NCI-H187 treated with DMSO at 0.1 percent for 48 hours (cell line): ENCODE measurements around the gene GHR.
"Not testable (repeated sequence)": the region's sequence is repeated elsewhere in the genome, so short reads cannot be mapped to it uniquely, and the experiment has no call there.

Experiments
- DNase-seq: peaks from one replicate; lab custom pipeline; 2025; lab: John Stamatoyannopoulos, UW

Gene GHR

DNA sequence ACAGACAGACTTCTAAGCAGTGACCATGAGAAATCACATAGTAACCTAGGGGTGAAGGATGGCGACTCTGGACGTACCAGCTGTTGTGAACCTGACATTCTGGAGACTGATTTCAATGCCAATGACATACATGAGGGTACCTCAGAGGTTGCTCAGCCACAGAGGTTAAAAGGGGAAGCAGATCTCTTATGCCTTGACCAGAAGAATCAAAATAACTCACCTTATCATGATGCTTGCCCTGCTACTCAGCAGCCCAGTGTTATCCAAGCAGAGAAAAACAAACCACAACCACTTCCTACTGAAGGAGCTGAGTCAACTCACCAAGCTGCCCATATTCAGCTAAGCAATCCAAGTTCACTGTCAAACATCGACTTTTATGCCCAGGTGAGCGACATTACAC, 295.4 kb downstream of the GHR start:
- no peak for DNase-seq

DNA sequence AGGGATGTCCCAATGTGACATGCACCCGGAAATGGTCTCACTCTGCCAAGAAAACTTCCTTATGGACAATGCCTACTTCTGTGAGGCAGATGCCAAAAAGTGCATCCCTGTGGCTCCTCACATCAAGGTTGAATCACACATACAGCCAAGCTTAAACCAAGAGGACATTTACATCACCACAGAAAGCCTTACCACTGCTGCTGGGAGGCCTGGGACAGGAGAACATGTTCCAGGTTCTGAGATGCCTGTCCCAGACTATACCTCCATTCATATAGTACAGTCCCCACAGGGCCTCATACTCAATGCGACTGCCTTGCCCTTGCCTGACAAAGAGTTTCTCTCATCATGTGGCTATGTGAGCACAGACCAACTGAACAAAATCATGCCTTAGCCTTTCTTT, 295.8 kb downstream of the GHR start:
- no peak for DNase-seq

DNA sequence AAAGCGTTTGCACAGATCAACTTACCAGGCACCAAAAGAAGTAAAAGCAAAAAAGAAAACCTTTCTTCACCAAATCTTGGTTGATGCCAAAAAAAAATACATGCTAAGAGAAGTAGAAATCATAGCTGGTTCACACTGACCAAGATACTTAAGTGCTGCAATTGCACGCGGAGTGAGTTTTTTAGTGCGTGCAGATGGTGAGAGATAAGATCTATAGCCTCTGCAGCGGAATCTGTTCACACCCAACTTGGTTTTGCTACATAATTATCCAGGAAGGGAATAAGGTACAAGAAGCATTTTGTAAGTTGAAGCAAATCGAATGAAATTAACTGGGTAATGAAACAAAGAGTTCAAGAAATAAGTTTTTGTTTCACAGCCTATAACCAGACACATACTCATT, 297.0 kb downstream of the GHR start:
- DNase-seq: no peak

DNA sequence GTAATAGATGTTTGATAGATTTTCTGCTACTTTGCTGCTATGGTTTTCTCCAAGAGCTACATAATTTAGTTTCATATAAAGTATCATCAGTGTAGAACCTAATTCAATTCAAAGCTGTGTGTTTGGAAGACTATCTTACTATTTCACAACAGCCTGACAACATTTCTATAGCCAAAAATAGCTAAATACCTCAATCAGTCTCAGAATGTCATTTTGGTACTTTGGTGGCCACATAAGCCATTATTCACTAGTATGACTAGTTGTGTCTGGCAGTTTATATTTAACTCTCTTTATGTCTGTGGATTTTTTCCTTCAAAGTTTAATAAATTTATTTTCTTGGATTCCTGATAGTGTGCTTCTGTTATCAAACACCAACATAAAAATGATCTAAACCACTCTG, 298.2 kb downstream of the GHR start:
- no peak for DNase-seq

DNA sequence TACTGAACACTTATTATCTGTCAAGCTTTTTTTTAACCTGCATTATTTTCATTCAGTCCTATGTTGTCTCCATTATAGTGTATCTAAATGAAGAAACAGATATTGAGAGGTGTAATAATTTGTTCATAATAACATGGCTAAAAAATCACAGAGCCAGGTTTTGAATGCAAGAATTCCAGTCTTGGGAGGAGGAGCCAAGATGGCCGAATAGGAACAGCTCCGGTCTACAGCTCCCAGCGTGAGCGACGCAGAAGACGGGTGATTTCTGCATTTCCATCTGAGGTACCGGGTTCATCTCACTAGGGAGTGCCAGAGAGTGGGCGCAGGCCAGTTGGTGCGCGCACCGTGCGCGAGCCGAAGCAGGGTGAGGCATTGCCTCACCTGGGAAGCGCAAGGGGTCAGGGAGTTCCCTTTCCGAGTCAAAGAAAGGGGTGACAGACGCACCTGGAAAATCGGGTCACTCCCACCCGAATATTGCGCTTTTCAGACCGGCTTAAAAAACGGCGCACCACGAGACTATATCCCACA, 311.4 kb downstream of the GHR start:
- not testable (repeated sequence) for DNase-seq

DNA sequence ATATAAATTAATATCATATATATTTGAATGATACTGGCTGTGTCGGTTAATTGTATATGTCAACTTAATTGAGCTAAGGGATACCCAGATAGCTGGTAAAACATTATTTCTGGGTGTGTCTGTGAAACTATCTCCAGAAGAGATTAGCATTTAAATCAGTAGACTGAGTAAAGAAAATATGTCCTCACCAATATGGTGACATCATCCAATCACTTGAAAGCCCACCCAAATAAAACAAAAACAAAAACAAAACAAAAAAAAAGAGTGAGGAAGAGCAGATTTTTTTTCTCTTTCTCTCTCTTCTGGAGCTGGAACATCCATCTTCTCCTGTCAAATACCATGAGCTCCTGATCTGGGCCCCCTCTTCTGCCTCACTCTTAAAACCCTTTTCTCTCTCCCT, 317.7 kb downstream of the GHR start:
- no peak for DNase-seq

DNA sequence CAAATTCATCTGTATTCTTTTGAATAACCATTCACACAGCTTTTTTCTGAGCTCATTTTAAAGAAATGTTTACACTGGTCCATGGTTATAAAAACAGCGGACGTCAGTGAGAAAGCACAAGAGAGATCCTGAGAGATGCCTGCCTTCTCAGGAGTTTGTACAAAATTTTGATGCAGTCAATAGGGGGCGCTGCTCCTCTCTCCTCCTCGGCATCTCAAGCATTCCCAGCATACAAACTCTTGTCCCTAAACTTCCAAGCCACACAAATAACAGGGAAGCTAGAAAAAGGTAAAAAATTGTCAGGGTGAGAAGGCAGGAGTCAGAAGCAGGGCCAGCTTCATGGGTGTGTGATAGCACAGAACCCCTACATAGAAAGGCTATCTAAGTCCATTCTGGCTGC, 322.2 kb downstream of the GHR start:
- DNase-seq: no peak

DNA sequence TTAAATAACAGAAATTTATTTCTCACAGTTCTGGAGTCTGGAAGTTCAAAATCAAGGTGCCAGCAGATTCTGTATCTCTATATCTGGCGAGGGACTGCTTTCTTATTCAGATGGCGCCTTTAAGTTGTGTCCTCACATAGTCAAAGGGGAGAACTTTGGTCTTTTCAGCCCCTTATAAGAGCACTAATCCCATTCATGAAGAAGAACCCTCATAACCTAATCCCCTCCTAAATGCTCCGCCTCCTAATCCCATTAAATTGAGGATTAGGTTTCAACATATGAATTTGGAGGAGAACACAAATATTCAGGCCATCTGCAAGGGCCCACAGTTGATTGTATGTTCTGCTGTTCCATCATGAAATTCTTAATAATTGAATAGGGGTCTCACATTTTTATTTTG, 322.6 kb downstream of the GHR start:
- no peak for DNase-seq

DNA sequence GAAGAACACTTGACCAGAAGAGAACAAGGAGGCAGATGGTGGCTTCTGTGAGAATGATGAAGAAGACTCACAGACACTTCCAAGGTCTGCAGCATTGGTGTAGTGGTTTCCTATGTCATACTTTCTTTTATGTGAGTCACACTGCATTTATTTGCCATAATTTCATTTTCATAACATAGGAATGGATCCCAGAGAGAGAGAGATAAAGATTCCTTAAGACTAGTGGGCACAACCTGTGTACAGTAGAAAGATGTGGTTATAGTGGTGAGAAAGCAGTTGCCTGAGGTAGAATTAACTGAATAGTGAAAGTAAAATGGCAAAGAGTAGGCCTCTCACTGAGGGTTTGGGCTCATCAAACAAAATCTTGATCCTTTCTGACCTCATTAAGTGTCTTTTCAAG, 325.8 kb downstream of the GHR start:
- no peak for DNase-seq

DNA sequence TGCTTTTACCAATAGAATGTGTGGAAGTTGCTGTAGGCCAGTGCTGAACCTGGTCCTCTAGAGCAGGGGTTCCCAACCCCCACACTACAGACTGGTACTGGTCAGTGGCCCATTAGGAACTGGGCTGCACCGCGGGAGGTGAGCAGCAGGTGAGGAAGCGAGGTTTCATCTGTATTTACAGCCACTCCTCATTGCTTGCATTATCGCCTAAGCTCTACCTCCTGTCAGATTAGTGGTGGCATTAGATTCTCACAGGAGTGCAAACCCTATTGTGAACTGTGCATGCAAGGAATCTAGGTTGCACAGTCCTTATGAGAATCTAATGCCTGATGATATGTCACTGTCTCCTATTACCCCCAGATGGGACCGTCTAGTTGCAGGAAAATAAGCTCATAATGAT, 327.3 kb downstream of the GHR start:
- no peak for DNase-seq

DNA sequence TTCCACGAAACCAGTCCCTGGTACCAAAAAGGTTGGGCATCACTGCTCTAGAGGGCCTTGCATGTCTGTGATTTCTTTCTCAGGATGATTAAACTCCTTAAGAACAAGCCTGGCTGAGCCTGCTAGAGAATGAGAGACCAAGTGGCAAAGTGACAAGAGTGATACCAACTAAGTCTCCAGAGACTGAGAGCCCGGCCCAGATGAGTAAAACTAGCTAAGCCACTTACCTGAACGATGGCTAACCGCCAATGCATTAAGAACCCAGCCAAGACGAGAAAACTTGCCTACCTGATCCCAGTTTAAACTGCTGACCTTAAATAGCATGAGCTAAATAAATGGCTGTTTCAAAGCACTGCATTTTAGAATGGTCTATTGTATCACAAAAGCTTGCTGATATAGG, 327.8 kb downstream of the GHR start:
- no peak for DNase-seq

DNA sequence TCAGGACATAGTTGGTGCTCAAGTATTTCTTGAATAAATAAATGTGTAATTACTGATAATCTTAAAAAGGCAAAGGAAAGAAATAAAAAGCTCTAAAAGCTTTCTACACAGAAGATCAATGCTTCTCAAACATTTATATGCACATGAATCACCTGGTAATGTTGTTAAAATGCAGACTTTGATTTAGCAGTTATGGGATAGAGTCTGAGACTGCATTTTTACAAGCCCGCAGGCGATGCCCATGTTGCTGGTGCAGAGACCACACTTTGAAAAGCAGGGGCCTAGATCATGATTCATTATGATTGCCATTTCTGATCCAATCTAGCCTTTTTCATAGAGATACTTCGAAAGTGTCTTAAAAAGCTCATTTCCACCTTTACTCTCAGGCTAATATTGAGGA, 329.9 kb downstream of the GHR start:
- DNase-seq: no peak

DNA sequence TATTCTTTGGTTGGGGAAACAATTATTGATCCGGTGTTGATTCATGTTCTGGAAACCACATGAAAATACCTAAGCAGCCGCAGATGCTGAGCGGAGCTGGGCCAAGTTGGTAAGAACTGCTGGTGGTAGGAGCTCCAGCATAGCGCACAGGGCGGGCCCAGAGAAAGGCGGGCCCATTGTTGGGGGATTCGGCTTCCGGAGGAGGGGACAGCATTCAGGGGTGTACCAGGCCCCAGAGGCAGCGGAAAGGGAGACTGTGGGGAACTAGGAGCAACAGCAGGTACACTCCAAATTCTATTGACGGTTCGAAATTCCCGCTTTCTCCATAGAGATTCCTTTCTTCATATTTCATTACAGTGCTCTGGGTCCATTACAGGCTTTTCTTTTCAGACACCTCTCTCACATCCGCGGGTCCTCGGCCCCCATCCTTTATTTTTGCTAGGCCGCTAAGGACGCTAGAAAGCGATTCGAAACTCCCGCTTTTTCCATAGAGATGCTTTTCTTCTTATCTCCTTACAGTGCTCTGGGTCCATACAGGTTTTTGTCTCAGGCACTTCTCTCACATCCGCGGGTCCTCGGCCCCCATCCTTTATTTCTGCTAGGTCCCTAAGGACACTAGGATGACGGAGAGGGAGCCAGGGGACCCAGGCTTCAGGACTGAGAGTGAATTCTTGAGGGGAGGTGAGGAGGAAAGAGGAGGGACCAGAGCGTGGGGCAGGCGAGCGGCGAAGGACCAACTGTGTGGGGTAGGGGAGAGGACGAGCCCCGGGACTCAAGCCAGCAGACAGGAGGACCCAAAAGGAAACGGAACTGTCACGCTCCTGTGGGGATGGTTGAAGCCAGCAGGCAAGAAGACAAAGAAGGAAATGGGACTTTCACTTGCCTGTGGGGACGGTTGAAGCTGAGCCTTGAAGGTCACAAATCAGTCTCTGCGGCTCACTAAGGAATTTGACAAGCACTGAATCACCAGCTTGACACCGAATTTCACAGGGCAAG, 333.7 kb downstream of the GHR start, which contains the start of gene CCDC152:
TSS of gene CCDC152 (plus strand) at position 213 of the 996 bp plus-strand sequence. CDS start 2,304 bp downstream, outside the sequence.
- DNase-seq: no peak

DNA sequence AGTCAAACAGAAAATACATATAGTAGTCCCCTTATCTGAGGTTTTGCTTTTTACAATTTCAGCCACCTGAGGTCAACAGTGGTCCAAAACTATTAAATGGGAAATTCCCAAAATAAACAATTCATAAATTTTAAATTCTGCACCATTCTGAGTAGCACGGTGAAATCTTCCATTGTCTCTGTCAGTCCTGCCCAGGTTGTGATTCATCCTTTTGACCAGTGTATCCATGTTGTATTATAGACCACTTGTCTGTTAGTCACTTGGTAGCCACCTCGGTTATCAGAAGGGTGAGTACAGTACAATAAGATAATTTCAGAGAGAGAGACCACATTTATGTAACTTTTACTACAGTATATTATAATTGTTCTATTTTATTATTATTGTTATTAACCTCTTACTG, 336.2 kb downstream of the GHR start:
- DNase-seq: no peak

DNA sequence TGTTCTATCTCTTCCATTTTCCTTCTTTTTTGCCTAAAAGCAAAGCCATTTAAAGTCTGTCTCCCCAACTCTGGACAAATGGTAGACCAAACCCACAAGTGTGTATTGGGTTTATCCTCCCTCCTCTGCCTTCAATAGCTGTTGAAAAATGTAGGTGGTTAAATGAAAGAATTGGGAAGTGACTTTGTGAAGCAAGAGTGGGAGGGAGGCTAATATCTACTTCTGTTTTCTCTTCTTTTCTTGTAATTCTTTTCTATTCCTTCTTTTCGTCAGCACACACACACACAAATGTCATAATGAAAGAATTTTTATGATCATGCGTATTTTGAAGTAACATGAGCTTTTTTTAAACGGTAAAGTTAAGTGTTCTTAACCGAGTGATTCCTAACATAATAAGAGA, 337.2 kb downstream of the GHR start:
- DNase-seq: no peak

DNA sequence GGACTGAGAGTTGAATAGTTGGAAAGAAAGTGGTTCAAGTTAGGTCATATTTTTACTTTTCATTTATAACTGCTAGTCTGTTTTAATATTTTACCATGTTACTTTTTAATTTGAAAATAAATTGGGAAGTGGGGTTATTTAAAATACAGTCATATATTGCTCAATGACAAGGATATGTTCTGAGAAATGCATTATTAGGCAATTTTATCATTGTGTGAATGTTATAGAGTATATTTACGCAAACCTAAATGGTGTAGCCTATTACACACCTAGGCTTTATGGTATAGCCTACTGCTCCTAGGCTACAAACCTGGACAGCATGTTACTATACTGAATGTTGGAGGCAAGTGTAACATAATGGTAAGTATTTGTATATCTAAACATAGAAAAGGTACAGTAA, 338.6 kb downstream of the GHR start:
- DNase-seq: no peak

DNA sequence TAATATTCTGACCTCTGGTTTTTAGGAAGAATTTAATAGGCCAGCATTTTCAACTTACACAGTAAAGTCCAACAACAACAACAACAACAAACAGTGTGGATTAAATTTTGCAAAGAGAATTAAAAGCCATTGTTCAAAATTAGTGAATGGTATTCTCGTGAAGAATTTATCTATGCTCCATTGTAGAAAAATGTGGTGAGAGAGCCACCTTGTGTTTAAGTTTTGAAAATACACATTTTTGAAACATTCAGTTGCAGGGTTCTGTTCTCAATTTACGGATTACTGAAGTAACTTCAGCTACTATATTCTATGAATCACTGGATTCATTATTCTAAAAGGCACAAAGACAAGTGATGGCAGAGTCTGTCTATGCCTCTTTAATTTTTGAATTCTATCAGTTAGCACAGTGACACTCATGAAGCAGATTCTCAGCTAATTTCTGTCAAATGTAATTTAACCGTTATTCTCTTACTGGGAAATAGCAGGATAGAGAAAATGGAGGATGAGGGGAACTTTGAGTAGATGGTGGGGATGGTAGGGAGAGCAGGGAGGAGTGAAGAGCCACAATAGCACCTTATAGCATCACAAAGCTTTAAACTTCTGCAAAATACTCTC, 344.4 kb downstream of the GHR start:
- no peak for DNase-seq

DNA sequence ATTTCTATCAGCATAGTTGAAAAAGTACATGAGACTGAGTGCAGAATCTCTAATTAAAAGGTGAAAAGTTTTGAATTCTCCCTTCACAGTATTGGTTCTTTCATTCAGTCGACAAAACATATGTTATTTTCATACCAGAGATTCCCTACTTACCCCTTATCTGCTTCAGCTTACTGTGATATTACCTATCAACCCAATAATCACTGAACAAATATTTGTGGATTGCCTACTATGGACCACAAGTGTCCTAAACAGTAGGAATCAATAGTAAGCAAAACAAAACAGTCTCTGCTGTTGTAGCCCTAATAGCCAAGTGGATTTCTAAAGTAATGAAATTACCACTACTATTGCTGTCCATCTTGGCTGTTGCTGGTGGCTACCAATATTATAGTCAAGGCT, 344.9 kb downstream of the GHR start:
- DNase-seq: no peak

DNA sequence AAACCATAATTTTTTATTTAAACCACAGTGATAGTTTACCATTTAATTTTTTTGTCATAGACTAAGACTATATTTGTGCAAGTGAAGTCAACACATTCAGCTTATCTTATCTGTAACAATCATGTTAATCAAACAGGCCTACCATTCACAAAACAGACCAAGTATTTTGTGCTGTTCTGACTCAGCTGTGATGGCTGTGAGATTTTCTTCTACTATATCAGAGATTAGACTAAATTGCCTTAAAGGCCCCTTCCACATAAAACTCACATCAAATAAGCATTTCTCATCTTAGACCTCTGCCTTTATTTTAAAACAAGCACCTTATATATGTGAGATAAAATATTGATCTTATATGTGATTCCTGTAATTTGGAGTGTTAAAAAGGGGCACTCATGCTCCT, 346.8 kb downstream of the GHR start:
- no peak for DNase-seq
